Measurements from ENCODE around the gene CDH4.
A peak's percentile ranks its signal among the peaks of the same experiment; 100 is the strongest.

CDH4 gene

DNA sequence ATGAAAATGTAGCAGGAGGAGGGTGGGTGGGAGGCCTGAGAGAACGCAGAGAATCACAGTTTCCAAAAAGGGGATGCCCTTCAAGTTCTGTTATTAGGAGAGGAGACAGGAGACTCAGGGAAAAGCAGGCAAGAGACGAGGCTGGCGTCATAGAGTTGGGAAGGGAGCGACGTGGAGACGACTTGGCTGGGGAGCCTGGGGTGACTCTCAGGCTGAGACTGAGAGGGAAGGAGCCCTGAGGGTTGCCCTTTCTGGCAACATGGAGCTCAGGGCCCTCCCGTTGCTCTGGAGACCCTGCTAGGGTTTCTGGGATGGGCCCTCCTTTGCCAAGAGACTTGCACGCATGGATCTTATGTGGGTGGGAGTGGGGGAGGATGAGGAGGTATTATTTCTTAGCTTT, 108.9 kb downstream of the CDH4 start:
- DNase-seq, result no peak

DNA sequence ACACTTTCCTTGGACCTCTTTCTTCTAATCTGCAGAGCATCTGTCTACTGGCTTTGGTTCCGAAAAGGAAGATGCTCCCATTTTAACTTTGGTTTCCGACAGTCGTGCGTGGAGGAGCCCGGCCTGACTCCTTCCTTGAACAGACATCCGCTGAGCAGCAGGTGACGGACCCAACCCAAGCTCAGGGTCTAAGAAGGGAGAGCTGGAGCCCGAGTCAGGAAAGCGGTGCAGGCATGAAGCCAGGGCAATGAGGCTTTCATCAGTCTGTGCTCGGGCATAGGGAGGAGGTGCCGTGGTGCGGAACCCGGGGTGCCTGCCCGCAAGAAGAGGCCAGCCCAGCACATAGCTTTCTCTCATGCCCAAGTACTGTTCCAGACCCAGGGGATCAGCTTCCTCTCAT, 109.4 kb downstream of the CDH4 start:
- no peak for DNase-seq

DNA sequence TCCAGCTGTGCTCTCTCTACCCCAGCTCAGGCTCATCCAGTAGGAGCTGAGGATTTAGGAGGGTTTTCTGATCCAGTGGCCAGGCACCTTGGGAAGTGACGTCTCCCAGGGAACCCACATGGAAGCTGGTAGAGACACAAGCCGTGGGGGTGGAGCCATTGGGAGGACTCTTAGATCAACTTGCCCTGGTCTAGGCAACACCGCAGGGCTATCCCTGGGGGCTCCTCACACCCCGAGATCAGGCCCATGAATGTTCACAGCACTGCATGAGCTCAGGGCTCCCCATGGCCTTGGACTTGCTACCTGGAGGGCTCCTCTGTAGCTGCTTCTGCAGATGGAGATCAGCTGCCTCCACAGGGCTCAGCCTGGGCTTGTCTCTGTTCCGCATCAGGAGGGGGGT, 112.1 kb downstream of the CDH4 start:
- no peak for DNase-seq

DNA sequence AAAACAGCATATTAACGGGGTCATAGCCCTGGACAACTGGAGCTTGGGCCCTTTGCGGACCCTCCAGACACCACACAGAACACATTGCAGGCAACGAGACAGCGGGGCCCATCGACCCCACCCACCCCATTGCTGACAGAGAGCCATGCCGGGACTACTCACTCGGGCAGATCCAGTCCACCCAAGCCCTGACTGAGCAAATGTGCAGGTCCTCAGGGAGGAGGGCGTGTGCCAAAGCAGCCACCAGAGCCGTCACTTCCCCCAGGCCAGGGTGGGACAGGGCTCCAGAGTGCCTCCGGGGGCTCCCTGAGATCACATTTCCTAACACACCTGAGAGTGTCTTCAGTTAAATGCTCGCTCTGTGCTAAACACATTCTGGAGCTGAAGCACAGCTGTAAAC, 114.9 kb downstream of the CDH4 start:
- no peak for DNase-seq

DNA sequence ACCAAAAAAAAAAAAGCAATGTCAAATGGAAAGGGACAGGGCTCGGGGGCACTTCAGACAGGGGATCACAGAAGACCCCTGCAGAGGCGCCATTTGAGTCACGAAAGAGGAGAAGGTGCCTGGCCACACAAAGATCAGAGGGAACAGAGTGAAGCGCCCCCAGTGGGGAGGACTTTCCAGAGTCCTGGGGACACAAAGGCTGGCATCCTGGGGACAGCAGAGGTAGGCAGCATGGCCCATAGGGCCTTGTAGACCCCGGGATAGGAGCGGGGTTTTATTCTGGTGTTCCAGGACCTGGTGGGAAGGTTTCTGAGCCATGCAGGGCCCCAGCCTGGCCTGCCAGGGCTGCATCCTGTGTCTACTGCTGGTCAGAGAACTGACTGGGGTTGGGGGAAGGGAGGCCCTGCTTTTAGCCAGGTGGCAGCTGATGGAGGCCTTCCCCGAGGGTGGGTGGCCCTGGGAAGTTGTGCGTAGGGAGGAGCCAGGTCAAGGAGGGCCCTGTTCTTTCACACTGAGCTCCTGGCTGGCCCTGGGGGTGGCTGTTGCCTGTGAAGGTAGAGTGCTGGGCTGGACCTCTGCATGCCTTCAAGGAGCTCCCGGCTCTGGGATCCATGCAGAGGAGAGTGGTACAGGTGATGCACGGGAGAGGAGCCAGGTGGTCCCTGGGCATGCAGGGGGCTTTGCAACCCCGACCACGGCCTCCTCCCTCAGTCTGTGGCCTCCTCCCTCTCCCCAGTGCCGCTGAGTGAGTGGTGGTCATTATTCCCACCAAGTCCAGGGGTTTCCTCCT, 117.9 kb downstream of the CDH4 start:
- DNase-seq, result peak; percentile 72

DNA sequence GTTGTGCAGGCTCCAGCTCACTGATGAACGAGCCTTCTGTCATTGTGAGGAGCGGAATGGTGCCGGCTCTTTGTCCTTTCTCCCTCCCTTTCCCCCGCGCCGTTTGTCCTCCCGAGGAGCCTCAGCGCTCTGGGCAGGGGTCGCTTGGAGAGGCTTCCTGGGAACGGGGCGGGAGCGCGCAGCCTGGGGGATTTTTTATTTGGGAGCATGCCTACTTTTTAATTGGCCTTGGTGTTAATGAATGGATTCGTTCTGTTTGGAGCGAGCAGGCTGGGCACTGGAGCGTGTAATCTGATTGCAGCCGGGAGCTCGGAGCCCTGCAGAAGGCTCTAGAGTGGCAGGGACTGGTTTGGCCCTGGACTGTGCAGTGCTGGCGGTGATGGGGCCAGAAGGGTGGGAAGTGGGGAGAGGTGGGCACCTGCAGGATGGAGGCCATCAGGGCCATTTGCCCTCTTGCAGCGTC, 118.8 kb downstream of the CDH4 start:
- DNase-seq, result no peak

DNA sequence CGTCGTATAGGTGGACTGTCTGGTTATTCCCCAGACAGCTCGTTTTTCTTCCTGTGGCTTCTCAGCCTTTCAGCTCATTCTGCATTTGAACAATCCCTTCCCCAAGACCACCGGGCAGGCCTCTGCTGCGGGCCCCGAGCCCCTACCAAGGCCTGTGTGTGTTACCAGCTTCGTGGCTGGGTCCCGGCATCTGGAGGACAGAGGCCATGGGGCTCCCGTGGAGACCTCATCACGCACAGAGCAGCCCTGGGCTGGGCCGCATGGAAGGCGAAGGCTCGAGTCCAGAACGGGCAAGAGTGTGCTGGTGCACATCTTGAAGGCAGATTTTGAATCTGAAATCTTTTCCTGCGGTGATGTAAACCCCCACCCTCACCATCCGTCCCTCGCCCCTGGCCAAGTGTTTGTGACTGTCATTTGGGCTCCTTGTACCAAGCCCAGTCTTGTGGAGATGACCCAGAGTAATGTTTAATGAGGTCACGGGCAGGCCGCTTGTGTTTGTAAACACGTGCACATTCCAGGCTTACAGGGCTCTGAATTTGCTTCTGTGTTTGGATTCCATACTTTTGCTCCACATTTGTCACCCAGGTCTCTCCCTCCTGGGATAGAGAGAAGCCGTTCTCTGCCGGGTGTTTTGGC, 119.6 kb downstream of the CDH4 start:
- DNase-seq, result no peak

DNA sequence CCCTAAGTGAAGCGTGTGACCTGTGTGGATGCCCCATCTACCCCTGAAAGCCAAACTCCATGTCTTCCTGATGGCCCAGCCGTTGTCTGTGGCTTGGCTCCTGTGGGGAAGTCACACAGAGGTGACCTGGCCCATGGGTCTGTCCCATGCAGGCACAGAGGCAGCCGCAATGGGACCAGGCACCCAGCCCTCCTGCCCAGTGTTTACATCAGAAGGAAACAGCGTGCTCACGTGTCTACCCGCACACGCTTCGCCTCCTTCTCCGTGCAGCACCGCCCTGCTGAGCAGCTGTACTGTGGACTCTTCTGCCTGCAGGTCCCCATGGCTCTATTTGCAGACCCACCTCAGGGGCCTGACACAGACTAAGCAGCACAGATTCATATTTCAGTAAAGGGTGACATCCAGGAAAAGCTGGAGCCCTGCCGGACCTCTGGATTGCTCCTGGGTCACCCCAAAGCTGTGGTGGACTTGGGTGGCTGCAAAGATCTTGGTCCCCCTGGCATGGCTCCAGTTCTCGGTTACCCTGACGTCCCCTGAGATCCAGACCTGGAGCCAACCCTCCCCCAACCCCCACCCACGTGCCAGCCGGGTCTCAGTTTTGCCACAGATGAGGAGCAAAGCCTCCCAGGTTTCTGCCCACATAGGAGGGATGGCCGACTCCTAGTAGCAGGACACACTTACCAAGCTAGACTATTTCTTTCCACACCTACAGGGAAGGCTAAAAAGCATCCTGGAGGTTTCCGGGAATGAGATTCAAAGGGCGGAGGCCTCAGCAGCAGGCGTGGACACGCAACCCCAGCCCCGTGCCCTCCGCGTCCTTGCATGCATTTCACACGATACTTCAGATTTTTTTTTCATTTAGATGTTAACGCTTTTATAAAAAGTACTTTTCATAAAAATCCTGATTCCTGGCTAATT, 120.3 kb downstream of the CDH4 start:
- peak; percentile 38 for DNase-seq

DNA sequence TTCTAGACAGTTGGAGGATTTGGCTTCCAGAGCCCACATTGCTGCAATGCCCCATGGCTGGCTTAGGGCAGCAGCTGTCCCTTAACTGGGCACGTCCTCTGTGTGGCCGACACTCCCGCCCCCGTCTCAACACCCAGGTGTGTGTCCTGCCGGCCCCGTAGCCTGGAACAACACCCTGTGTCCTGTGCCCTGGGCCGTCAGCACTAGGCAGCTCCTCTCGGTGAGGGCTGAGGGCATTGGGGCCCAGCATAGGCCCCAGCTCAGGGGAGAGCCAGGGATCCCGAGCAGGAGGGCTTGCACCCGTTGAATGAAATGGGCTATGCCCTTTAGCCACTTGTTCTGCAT, 121.0 kb downstream of the CDH4 start:
- no peak for DNase-seq

DNA sequence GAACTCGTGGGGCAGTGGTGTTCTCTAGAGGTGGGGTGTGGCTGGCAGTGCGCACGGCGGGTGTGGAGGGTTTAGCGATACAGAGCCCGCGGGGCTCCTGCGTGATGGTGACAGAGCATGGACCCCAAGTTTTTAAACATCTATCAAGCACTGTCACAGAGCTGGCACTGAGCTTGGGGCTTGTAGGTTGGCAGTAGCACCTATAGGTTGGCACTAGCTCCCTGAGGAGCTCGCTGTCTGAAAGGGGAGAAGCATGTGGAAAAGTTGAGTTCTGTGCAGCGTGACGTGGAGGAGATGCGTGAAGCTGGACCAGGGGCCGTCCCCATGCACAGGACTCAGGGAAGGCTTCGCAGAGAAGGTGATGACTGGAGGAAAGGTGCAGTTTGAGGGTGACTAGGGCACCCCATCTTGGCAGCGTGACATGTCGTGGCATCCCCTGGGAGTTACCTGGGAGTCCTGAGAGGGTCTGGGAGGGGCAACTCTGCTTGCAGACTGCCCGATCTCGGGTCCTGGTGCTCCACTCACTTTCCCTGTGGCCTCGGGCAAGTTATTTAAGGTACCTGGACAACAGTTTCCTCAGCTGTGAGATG, 122.0 kb downstream of the CDH4 start:
- no peak for DNase-seq

DNA sequence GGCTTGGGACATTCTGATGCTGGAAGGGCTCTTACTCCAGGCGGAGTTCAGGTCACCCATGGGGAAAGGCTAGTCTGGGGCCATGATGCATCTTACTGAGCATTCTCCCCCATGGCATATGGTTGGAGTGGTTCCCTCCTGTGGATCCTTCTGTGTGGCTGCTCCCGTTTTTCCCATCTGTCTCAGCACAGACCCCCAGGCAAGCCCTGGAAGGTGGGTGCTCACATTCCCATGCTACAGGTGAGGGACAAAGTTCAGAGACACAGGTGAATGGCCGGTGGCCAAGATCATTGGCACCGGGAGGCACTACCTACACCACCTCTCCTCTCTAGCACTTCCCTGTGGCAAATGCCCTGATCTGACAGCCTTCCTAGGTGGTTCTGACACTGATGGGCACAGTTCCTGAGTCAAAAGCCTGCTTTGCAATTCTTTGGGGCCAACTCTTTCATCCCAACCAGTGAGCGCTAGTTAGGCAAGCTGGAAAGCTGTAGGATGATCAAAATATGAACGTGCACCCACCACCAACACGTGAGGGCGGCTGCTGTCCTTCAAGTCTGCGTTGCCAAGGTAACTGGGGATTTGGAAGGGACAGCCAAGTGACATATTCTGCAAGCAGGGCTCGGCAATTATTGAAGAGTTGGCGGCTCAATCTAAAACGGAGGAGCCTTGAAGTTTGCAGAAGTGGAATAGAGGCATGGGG, 124.6 kb downstream of the CDH4 start:
- no peak for DNase-seq

DNA sequence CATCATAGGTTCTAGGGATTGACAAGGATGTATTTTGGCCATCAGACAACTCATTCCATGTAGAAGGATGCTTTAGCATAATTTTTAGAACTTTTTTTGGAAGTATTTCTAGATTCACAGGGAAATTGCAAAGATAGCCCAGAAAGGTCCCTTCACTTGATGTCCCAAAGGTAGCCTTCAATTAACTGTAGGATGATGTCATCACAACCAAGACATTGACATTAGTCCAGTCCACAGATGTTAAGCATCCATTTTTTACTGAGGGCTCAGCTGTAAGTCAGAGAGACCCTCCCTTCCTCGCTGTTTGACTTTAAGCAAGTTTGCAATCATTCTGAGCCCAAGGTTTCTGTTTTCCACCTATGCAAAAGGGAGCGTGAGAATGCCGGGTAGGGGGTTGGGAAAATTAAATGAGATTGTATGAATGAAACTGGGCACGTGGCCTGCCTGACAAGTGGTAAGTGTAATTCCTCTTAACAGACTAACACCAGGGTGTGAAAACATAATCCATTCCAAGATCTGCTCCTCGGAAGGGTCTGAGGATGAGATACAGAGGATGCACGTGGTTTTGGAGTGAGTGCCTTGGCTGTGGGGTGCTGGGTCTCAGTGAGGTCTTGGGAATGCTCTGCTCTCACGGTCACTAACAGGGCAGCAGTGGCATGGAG, 126.8 kb downstream of the CDH4 start:
- DNase-seq, result no peak

DNA sequence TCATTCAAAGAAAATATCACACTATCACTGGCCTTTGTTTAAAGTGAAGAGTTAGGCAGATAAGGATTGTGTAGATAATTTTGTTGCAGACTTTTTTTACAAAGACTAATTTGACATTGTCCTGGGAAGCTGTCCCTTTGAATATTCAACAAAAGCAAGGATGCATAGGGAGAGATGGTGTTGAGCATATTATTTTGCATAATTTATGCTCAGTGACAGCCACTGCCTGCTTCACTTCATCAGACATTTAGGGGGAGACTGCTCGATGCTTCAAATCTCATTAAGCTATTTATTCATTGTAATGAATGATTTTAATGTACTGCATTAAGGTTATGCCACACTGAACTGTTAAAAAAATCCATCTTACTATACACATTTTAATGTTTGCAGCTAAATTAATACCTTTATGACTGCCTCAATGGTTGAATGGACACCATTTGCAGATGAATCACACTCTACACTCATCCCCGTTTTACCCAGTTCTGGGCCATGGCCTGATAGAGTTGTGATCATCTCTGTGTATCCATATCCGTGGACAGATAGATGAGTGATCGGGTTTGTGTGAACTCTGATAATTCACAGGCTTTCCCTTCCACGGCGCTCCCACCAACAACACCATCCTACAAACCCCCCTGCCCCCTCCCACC, 128.0 kb downstream of the CDH4 start:
- DNase-seq, result no peak

DNA sequence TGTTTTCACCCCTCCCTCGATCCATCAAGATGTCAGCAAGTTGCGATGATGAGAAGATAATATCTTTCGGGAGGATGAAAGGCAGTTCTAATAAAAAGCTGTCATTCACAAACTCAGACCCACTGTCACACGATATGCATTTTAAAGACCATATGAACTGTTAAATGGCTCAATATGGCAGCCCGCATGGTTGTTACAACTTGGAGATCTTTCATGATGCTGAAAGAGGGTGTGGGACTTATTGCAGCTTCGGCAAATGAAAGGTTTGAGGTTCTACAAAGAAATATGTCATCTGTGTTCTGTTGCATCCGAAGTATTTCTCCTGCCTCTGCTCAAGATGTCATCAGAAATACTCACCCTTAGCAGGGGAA, 128.5 kb downstream of the CDH4 start:
- no peak for DNase-seq

DNA sequence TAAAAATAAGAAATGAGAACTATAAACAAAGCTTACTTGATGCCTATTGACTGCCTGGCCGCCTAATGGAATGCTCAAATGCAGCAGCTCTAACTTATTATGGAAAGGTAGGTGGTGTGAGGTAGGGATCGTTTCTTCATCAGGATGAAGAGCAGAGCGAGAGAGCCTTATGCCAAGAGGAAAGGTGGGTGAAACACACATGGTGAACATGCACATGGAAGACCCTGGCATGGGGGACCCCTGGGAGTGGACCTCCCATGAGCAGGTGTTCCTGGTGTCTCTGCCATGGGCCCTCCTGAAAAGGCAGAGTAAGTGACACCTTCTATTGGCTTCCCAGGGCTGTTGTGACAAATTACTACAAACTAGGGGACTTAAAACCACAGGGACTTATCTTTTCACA, 130.1 kb downstream of the CDH4 start:
- no peak for DNase-seq

DNA sequence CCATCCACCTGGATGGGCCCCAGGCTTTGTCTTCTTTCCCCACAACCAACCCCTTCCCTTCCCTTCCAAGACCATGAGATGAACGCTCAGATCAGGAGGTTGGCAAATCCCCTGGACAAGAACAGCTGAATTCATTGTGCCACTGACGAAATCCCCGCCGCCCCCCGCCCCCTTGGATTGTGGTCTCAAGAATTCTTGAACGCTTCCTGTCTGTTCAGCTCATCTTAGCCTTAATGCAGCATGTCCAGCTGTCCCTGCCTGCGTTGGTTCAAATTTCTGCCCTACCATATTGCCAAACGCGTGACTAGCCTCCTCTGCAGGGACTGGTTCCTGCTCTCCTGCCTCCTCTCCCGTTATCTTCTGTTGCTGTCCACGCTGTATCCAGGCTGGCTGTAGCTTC, 133.2 kb downstream of the CDH4 start:
- peak; percentile 35 for DNase-seq

DNA sequence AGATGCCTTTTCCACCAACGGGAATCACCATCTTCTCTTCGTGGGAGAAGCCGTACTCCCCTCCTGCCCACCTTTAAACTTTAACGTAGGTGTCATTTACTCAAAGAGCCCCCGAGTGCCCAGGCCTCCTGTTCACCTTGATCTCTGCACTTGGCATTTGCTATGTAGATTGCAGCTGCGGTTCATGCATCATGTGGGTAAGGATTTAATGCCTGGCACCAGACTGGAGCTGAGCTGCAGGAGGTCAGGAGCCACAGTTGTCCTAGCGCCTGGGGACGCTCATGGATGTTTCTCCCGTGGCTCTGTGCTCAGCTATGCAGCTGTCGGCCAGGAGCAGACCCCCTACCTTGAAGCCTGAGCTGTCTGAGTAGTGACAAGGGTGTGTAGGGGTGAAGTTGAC, 133.7 kb downstream of the CDH4 start:
- DNase-seq, result no peak

DNA sequence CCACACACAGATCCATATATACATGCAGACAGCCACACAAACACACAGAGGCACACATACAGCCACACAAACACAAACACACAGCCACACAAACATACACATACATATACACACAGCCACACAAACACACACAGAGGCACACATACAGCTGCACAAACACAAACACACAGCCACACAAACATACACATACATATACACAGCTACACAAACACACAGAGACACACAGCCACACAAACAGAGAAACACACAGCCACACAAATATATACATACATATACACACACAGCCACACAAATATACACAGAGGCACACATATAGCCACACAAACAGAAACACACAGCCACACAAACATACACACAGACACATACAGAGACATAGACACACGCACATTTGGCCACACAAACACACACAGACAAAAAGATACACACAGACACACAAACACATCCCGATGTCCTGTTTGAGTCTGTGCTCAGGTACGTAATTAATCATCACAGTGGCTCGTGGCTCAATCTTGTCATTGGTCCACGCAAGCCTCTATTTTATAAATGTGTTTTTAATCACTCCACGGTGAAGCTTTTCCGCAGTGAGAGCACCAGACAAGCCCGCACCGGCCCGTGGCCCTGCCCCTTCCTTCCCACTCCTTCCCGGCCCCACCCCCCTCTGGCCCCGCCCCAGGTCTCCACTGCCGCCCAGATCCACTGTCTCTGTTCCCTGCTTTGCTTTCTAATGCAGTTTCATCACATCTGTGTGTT, 135.3 kb downstream of the CDH4 start:
- DNase-seq, result peak; percentile 67

DNA sequence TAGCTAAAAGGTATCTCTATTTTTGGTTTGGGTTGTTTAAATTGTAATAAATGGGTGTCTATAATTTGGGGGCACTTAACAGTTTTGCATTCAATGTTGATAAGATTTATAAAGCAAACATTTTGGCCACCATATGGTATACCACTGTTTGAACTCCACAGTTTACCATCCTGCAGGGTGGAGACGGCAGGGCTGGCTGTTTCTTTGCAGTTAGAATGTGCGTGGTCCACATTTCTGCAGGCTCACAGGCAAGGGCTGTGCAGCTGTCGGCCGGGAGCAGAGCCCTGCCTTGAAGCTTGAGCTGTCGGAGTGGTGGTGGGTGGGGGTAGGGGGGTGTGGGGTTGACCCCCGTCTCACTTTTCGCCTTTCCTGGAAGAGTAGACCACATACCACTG, 135.9 kb downstream of the CDH4 start:
- peak; percentile 46 for DNase-seq

DNA sequence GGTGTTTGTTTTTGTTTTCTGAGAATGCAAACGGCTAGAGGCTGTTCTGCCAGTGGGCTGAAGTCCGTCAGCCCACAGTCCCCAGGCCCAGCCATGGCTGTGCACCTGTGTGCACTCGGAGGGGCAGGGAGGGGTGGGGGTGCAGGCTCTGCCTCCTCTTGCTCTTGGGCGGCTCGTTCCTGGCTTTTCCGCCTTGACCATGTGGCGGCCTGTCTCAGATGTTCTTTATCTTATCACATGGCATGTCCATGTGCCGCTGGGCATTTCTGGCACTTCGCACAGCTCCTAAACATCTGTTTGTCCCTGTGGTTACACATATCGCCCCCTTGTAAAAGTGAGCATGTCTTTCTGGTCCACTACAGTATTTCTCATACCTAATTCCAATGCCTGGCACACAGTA, 137.0 kb downstream of the CDH4 start:
- DNase-seq, result peak; percentile 33

DNA sequence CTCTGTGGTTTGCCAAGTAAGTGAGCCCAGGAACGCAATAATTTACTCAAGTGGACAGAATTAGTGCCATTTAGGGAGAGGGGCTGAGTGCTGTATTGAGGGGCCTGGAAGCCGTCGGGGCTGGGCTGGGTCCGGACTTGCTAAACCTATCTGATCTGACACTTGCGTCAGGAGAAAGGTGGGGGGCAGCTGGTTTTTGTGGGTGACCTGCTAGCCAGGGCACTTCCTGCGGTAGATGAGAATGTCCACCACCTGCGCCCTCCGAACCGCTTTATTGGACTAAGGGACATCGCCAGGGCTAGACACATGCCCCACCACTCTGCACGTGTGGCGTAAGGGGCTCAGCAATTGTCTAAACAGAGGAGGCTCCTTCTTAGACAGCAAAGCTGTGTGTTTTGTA, 139.1 kb downstream of the CDH4 start:
- DNase-seq, result no peak

Measured in RPMI8226 (cell line).